ENCODE measurements around the gene PARP6. TPM values are rescaled to one million over a fixed set of nuclear protein-coding genes. Genes with fewer than 3 reads are reported as not detected.

The PARP6 gene
- total RNA-seq, 1 donor from 2014 or later = 134 TPM

DNA sequence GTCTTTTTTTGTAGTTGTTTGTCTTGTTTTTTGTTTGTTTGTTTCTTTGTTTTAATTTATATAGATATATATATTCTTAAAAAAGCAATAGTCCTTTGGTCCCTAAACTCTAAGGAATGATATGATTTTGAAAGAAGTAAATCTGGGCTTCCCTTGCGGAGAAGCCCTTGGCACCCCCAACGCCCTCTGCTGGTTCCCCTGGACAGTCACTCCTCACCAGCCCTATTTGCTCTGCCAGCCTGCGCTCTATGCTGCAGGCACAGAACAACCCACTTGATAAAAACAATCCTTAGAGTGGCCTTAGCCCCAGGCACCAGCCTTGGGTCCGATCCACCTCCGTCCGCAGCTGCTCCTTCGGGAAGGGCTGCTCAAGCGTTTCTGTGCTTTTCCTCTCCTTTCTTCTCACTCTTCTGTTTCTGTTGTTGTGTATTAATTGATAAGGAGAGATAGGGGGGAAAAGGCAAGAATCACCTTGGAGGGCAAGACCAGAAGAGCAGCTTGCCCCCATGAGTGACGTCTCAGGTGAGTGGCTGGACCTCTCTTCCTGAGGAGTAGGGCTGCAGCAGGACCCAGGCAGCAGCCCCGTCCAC, 13.7 kb upstream of the PARP6 start:
- no peak overlapping the region for H3K4me3 Mint-ChIP-seq
- TF ChIP-seq, protein P1, sequence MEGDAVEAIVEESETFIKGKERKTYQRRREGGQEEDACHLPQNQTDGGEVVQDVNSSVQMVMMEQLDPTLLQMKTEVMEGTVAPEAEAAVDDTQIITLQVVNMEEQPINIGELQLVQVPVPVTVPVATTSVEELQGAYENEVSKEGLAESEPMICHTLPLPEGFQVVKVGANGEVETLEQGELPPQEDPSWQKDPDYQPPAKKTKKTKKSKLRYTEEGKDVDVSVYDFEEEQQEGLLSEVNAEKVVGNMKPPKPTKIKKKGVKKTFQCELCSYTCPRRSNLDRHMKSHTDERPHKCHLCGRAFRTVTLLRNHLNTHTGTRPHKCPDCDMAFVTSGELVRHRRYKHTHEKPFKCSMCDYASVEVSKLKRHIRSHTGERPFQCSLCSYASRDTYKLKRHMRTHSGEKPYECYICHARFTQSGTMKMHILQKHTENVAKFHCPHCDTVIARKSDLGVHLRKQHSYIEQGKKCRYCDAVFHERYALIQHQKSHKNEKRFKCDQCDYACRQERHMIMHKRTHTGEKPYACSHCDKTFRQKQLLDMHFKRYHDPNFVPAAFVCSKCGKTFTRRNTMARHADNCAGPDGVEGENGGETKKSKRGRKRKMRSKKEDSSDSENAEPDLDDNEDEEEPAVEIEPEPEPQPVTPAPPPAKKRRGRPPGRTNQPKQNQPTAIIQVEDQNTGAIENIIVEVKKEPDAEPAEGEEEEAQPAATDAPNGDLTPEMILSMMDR (IDR thresholded peaks at IDR 0.05; ENCODE audit: unreplicated experiment) = no peak
- no peak for DNase-seq (ENCODE audit: low spot score in 2 of 2, unreplicated experiment in 2 of 2)
- H3K9me3 Mint-ChIP-seq = no peaks in the 10 kb centered on the region
- peaks cover 15% of the 10 kb centered on the region for H3K27me3 Mint-ChIP-seq (ENCODE audit: low read depth)
- H3K27ac Mint-ChIP-seq = no peak overlapping the region
- H3K36me3 Mint-ChIP-seq = no peaks in the 10 kb centered on the region
- H3K4me1 Mint-ChIP-seq = no peaks in the 10 kb centered on the region

DNA sequence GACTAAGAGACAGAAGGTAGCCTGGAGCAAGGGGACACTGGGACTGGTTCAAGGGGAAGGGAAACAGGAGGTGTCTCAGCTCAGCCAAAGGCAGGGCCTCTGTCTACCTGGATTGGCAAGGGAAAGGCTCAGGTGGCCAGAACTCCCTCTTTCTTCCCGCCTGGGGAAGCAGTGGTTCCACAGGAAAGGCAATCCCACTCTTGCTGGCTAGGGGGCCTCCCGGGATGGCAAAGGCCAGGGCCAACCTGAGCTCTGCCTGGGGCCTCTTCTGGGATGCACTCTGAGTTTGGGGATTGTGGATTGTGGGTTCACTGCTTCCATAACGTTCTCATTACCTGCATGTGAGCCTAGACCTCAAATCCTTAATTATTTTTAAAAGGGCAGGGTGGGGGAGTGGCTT, 13.0 kb upstream of the PARP6 start:
- no peak overlapping the region for H3K27ac Mint-ChIP-seq
- DNase-seq (ENCODE audit: low spot score in 2 of 2, unreplicated experiment in 2 of 2) = no peak
- TF ChIP-seq, protein P1 (IDR thresholded peaks at IDR 0.05; ENCODE audit: unreplicated experiment) = no peak

DNA sequence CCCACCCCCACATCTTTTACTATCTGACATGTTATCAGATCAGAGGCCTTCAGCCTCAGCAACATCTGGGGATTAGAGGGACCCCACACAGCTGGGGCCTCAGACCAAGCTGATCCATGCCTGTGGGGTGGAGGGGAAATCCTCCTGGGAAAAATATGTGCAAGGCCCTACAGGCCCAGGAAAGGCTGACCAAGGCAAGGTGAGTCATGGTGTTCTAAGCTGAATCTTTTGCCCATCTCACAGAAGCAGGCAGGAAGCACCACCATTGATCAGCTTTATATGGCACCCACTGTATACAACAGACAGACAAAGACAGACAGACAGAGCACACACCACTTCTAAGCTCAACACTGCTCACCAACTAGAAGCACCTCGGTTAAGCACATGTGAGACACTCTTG, 12.4 kb upstream of the PARP6 start:
- TF ChIP-seq, protein P1 (IDR thresholded peaks at IDR 0.05; ENCODE audit: unreplicated experiment) = no peak
- Mint-ChIP-seq H3K27ac (no peak overlapping the region), H3K9me3 (no peaks in the 10 kb centered on the region), H3K27me3 (ENCODE audit: low read depth) (peaks cover 12% of the 10 kb centered on the region), H3K36me3 (no peaks in the 10 kb centered on the region), H3K4me3 (no peak overlapping the region), H3K4me1 (no peaks in the 10 kb centered on the region)
- DNase-seq (ENCODE audit: low spot score in 2 of 2, unreplicated experiment in 2 of 2) = no peak

More for the DNA sequence above, 13.0 kb upstream of the PARP6 start:
- Mint-ChIP-seq H3K4me3 (no peak overlapping the region), H3K36me3 (no peaks in the 10 kb centered on the region), H3K9me3 (no peaks in the 10 kb centered on the region), H3K27me3 (ENCODE audit: low read depth) (peaks cover 9% of the 10 kb centered on the region), H3K4me1 (no peaks in the 10 kb centered on the region)

DNA sequence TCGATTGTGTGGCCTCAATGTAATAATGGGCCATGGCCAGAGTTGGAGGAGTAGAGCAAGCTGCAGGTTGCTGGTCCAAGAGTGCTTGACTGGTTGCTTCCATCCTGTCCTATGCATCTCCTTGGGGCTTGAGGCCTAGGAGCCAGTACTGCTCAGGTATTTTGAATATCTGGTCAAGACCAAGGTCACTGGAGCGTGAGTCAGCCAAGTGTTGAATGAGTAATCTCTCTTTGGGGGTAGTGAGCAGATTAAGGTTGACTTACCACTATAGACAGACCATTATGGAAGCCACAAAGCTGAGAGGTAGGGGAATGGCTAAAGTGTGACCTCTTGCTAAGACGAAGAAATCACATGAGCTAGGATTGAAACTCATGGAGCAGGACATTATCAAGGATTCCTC, 9.4 kb upstream of the PARP6 start:
- Mint-ChIP-seq H3K4me3 (no peak overlapping the region), H3K36me3 (no peaks in the 10 kb centered on the region), H3K27me3 (ENCODE audit: low read depth) (peaks cover 29% of the 10 kb centered on the region), H3K9me3 (no peaks in the 10 kb centered on the region), H3K4me1 (no peaks in the 10 kb centered on the region), H3K27ac (no peak overlapping the region)
- no peak for DNase-seq (ENCODE audit: low spot score in 2 of 2, unreplicated experiment in 2 of 2)
- TF ChIP-seq, protein P1 (IDR thresholded peaks at IDR 0.05; ENCODE audit: unreplicated experiment) = no peak

DNA sequence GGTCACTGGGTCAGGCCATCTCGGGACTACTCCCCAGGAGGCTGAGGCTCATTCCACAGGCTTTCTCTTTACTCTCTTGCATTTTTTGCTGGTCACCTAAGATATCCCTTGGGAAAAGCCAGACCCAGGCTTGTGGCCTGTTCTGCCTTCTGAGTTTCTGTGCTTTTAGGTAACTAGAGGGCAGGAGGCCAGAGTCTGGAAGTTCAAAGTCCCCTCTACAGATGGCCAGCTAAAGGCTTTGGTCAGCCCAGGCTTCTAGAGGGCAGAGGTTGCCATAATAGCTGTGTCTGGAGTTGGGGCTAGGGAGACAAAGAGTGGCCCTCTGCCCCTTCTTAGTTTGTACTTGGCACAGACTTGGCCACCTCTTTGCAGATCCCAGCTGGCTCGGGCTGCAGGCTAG, 8.4 kb upstream of the PARP6 start:
- H3K4me3 Mint-ChIP-seq = no peak overlapping the region

More for the DNA sequence above, 8.4 kb upstream of the PARP6 start:
- Mint-ChIP-seq H3K27ac (no peak overlapping the region), H3K36me3 (no peaks in the 10 kb centered on the region), H3K27me3 (ENCODE audit: low read depth) (peaks cover 30% of the 10 kb centered on the region), H3K4me1 (no peaks in the 10 kb centered on the region), H3K9me3 (no peaks in the 10 kb centered on the region)
- TF ChIP-seq, protein P1 (IDR thresholded peaks at IDR 0.05; ENCODE audit: unreplicated experiment) = no peak
- no peak for DNase-seq (ENCODE audit: low spot score in 2 of 2, unreplicated experiment in 2 of 2)
